ENCODE data around the gene MCM7. TPM values are rescaled to one million over a fixed set of nuclear protein-coding genes. Genes with fewer than 3 reads are reported as not detected.

Gene MCM7
- total and polyA plus RNA-seq, 2 of the 13 experiments (the other 11 are each of a cell fraction or from before 2014, with no cell fraction given): 84.5 to 214 TPM

- TF ChIP-seq, protein P1, sequence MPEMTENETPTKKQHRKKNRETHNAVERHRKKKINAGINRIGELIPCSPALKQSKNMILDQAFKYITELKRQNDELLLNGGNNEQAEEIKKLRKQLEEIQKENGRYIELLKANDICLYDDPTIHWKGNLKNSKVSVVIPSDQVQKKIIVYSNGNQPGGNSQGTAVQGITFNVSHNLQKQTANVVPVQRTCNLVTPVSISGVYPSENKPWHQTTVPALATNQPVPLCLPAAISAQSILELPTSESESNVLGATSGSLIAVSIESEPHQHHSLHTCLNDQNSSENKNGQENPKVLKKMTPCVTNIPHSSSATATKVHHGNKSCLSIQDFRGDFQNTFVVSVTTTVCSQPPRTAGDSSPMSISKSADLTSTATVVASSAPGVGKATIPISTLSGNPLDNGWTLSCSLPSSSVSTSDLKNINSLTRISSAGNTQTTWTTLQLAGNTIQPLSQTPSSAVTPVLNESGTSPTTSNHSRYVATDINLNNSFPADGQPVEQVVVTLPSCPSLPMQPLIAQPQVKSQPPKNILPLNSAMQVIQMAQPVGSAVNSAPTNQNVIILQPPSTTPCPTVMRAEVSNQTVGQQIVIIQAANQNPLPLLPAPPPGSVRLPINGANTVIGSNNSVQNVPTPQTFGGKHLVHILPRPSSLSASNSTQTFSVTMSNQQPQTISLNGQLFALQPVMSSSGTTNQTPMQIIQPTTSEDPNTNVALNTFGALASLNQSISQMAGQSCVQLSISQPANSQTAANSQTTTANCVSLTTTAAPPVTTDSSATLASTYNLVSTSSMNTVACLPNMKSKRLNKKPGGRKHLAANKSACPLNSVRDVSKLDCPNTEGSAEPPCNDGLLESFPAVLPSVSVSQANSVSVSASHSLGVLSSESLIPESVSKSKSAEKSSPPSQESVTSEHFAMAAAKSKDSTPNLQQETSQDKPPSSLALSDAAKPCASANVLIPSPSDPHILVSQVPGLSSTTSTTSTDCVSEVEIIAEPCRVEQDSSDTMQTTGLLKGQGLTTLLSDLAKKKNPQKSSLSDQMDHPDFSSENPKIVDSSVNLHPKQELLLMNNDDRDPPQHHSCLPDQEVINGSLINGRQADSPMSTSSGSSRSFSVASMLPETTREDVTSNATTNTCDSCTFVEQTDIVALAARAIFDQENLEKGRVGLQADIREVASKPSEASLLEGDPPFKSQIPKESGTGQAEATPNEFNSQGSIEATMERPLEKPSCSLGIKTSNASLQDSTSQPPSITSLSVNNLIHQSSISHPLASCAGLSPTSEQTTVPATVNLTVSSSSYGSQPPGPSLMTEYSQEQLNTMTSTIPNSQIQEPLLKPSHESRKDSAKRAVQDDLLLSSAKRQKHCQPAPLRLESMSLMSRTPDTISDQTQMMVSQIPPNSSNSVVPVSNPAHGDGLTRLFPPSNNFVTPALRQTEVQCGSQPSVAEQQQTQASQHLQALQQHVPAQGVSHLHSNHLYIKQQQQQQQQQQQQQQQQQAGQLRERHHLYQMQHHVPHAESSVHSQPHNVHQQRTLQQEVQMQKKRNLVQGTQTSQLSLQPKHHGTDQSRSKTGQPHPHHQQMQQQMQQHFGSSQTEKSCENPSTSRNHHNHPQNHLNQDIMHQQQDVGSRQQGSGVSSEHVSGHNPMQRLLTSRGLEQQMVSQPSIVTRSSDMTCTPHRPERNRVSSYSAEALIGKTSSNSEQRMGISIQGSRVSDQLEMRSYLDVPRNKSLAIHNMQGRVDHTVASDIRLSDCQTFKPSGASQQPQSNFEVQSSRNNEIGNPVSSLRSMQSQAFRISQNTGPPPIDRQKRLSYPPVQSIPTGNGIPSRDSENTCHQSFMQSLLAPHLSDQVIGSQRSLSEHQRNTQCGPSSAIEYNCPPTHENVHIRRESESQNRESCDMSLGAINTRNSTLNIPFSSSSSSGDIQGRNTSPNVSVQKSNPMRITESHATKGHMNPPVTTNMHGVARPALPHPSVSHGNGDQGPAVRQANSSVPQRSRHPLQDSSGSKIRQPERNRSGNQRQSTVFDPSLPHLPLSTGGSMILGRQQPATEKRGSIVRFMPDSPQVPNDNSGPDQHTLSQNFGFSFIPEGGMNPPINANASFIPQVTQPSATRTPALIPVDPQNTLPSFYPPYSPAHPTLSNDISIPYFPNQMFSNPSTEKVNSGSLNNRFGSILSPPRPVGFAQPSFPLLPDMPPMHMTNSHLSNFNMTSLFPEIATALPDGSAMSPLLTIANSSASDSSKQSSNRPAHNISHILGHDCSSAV (CRISPR knock-in tag; IDR thresholded peaks at IDR 0.05; ENCODE audit: borderline replicate concordance): no peak
- TF ChIP-seq HNF4A (CRISPR knock-in tag; IDR thresholded peaks at IDR 0.05) (peak; percentile 24; the same call in 1 of the 2 replicates), ATF7-NPFF (CRISPR knock-in tag; IDR thresholded peaks at IDR 0.05; ENCODE audit: low read depth) (no peak), SMAD3 (CRISPR knock-in tag; IDR thresholded peaks at IDR 0.05) (no peak), ZNF598 (CRISPR knock-in tag; IDR thresholded peaks at IDR 0.05; ENCODE audit: borderline replicate concordance) (no peak), ZNF335 (CRISPR knock-in tag; IDR thresholded peaks at IDR 0.05) (no peak), PLRG1 (conservative IDR thresholded peaks at IDR 0.05) (no peak), USF2 (IDR thresholded peaks at IDR 0.05; ENCODE audit: low read depth, low read length) (no peak), USF2 (CRISPR knock-in tag; IDR thresholded peaks at IDR 0.05; ENCODE audit: borderline replicate concordance) (peak; percentile 59; the same call in 1 of the 2 replicates), ERF (CRISPR knock-in tag; IDR thresholded peaks at IDR 0.05) (peak; percentile 39; the same call in 1 of the 2 replicates), STAG1 (CRISPR knock-in tag; IDR thresholded peaks at IDR 0.05) (peak; percentile 85), NR2F6 (IDR thresholded peaks at IDR 0.05) (peak; percentile 43; the same call in 1 of the 2 replicates), NR2F6 (CRISPR knock-in tag; IDR thresholded peaks at IDR 0.05) (peak; percentile 47), YEATS2 (CRISPR knock-in tag; IDR thresholded peaks at IDR 0.05; ENCODE audit: borderline replicate concordance) (peak; percentile 52)
- TF ChIP-seq, protein P2, sequence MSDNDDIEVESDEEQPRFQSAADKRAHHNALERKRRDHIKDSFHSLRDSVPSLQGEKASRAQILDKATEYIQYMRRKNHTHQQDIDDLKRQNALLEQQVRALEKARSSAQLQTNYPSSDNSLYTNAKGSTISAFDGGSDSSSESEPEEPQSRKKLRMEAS (IDR thresholded peaks at IDR 0.05): peak; percentile 38; the same call in 1 of the 2 replicates
- TF ChIP-seq, protein P3, sequence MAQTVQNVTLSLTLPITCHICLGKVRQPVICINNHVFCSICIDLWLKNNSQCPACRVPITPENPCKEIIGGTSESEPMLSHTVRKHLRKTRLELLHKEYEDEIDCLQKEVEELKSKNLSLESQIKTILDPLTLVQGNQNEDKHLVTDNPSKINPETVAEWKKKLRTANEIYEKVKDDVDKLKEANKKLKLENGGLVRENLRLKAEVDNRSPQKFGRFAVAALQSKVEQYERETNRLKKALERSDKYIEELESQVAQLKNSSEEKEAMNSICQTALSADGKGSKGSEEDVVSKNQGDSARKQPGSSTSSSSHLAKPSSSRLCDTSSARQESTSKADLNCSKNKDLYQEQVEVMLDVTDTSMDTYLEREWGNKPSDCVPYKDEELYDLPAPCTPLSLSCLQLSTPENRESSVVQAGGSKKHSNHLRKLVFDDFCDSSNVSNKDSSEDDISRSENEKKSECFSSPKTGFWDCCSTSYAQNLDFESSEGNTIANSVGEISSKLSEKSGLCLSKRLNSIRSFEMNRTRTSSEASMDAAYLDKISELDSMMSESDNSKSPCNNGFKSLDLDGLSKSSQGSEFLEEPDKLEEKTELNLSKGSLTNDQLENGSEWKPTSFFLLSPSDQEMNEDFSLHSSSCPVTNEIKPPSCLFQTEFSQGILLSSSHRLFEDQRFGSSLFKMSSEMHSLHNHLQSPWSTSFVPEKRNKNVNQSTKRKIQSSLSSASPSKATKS (CRISPR knock-in tag; IDR thresholded peaks at IDR 0.05): no peak
These were observed 29.6 kb upstream of the MCM7 start (continued) for GRCh38 chr7:100130608-100131453.

Data from HepG2 (cell line).